ENCODE results near the gene RNF13. TPM values are rescaled to one million over a fixed set of nuclear protein-coding genes. Genes with fewer than 3 reads are reported as not detected.
"Not testable (repeated sequence)": the region's sequence is repeated elsewhere in the genome, so short reads cannot be mapped to it uniquely, and the experiment has no call there.

Gene RNF13
- total and polyA plus RNA-seq, 4 experiments from 2014 or later: 63.3 to 136 (median 98.7) TPM

DNA sequence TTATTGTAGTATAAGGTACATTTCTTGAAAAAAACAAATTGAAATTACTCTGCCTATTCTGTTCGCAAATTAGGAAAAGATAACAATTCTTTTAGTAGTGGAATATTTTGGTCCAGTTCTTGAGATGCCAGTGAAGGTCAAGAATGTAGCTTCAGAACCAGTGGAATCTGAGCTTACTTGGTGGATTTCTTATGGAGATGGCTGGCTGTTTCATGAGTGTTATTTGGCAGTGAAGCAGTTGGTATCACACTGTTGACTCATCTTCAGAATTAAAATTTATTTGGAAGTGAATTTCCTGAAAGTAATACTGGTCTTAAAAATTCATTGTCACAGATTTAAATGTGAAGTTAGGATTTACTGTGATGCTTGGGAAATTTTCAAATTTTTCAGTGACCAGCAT, 19.1 kb downstream of the RNF13 start:
- intact Hi-C loops (cut with micrococcal nuclease): no loop called here
- peaks cover 26 to 43% of the 10 kb centered on the region in 2 donors for H3K36me3 Mint-ChIP-seq

DNA sequence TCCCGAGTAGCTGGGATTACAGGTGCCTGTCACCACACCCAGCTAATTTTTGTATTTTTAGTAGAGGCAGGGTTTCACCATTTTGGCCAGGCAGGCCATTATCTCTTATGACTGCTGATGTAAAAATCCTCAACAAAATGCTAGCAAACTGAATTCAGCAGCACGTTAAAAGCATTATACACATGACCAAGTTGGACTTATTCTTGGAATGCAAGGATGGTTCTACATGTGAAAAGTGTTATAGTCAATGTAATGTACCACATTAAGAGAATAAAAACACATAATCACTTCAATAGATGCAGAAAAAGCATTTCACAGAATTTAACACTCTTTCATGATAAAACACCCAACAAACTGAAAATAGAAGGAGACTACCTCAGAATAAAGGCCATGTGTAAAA, 20.2 kb downstream of the RNF13 start:
- Mint-ChIP-seq H3K27me3 (no peaks in the 10 kb centered on the region), H3K36me3 (peaks cover 38 to 54% of the 10 kb centered on the region in 2 donors), H3K9me3 (peaks cover 0 to 76% (median 62%) of the 10 kb centered on the region in 8 donors), H3K4me3 (no peak overlapping the region), H3K27ac (no peak overlapping the region), H3K4me1 (peaks cover 0 to 25% (median 10%) of the 10 kb centered on the region in 4 donors)
- no peaks in the 10 kb centered on the region for H3K27me3 ChIP-seq (ENCODE audit: insufficient read depth, low read length)
- ChIA-PET POLR2A (ENCODE audit: partially characterized antibody) (no interaction called here), CTCF (ENCODE audit: partially characterized antibody) (no interaction called here)
- DNase-seq: no peak
- peaks cover 0 to 28% of the 10 kb centered on the region in 2 donors for H3K9me3 ChIP-seq (ENCODE audit: control insufficient read depth in 1 of 2, low read length in 2 of 2)
- no peak overlapping the region for H3K27ac ChIP-seq (ENCODE audit: low read depth, low read length)
- H3K36me3 ChIP-seq (ENCODE audit: insufficient read depth, low read length): no peaks in the 10 kb centered on the region
- H3K4me1 ChIP-seq (ENCODE audit: insufficient read depth, low read length): no peaks in the 10 kb centered on the region
- intact Hi-C loops (cut with micrococcal nuclease): no loop called here
- H3K4me3 ChIP-seq (ENCODE audit: low read length in 2 of 2): no peak overlapping the region

More for the DNA sequence above, 19.1 kb downstream of the RNF13 start:
- Histone ChIP-seq H3K4me3 (ENCODE audit: low read length in 2 of 2) (no peak overlapping the region), H3K36me3 (ENCODE audit: insufficient read depth, low read length) (no peaks in the 10 kb centered on the region), H3K27ac (ENCODE audit: low read depth, low read length) (no peak overlapping the region), H3K9me3 (ENCODE audit: control insufficient read depth in 1 of 2, low read length in 2 of 2) (peaks cover 0 to 24% of the 10 kb centered on the region in 2 donors), H3K4me1 (ENCODE audit: insufficient read depth, low read length) (no peaks in the 10 kb centered on the region), H3K27me3 (ENCODE audit: insufficient read depth, low read length) (no peaks in the 10 kb centered on the region)
- POLR2A ChIA-PET (ENCODE audit: partially characterized antibody): no interaction called here
- H3K27me3 Mint-ChIP-seq: no peaks in the 10 kb centered on the region
- peaks cover 0 to 64% (median 51%) of the 10 kb centered on the region in 8 donors for H3K9me3 Mint-ChIP-seq
- H3K4me1 Mint-ChIP-seq: peaks cover 0 to 21% (median 10%) of the 10 kb centered on the region in 4 donors
- CTCF ChIA-PET (ENCODE audit: partially characterized antibody): no interaction called here
- no peak overlapping the region for H3K4me3 Mint-ChIP-seq
- H3K27ac Mint-ChIP-seq: no peak overlapping the region
- no peak for DNase-seq

DNA sequence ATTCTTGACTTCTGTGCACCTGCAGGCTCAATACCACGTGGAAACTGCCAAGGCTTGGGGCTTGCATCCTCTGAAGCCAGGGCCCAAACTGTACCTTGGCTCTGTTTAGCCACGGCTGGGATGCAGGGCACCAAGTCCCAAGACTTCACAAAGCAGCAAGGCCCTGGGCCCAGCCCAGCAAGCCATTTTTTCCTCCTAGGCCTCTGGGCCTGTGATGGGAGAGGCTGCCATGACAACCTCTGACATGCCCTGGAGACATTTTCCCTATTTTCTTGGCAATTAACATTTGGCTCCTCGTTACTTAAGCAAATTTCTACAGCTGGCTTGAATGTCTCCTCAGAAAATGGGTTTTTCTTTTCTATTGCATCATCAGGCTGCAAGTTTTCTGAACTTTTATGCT, 25.5 kb downstream of the RNF13 start:
- intact Hi-C loops (cut with micrococcal nuclease); H3K27ac ChIP-seq (ENCODE audit: low read depth, low read length); H3K4me3 Mint-ChIP-seq; H3K27me3 ChIP-seq (ENCODE audit: insufficient read depth, low read length); H3K9me3 ChIP-seq (ENCODE audit: control insufficient read depth in 1 of 2, low read length in 2 of 2); CTCF ChIA-PET (ENCODE audit: partially characterized antibody); DNase-seq; H3K4me3 ChIP-seq (ENCODE audit: low read length in 2 of 2); POLR2A ChIA-PET (ENCODE audit: partially characterized antibody); H3K27me3 Mint-ChIP-seq; H3K36me3 ChIP-seq (ENCODE audit: insufficient read depth, low read length); H3K4me1 ChIP-seq (ENCODE audit: insufficient read depth, low read length); H3K27ac Mint-ChIP-seq: not testable (repeated sequence)
- peaks cover 31 to 42% (median 38%) of the 10 kb centered on the region in 4 donors for H3K4me1 Mint-ChIP-seq
- H3K9me3 Mint-ChIP-seq: peaks cover 0 to 46% (median 37%) of the 10 kb centered on the region in 8 donors
- H3K36me3 Mint-ChIP-seq: peaks cover 24 to 38% of the 10 kb centered on the region in 2 donors

DNA sequence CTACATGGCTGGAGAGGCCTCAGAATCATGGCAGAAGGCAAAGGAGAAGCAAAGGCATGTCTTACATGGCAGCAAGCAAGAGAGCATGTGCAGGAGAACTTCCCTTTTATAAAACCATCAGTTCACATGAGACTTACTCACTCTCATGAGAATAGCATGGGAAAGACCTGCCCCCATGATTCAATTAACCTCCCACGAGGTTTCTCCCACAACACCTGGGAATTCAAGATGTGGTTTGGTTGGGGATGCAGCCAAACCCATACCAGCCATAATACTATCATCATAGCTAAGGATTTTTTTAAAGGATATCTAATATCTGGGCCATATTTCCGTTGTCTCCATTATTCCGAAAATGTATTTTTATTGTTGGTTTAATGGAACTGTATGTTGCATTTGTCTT, 26.5 kb downstream of the RNF13 start:
- DNase-seq; POLR2A ChIA-PET (ENCODE audit: partially characterized antibody); H3K27ac Mint-ChIP-seq; H3K27me3 Mint-ChIP-seq; H3K9me3 ChIP-seq (ENCODE audit: control insufficient read depth in 1 of 2, low read length in 2 of 2); H3K27ac ChIP-seq (ENCODE audit: low read depth, low read length); H3K27me3 ChIP-seq (ENCODE audit: insufficient read depth, low read length); H3K36me3 ChIP-seq (ENCODE audit: insufficient read depth, low read length); H3K4me1 ChIP-seq (ENCODE audit: insufficient read depth, low read length); intact Hi-C loops (cut with micrococcal nuclease); CTCF ChIA-PET (ENCODE audit: partially characterized antibody); H3K4me3 ChIP-seq (ENCODE audit: low read length in 2 of 2): not testable (repeated sequence)
- peak overlapping the region in 3 of 8 donors; percentile 17 to 44 (median 24) for H3K4me3 Mint-ChIP-seq
- peaks cover 0 to 38% (median 32%) of the 10 kb centered on the region in 8 donors for H3K9me3 Mint-ChIP-seq
- H3K36me3 Mint-ChIP-seq: peaks cover 24 to 36% of the 10 kb centered on the region in 2 donors
- peaks cover 38 to 48% (median 45%) of the 10 kb centered on the region in 4 donors for H3K4me1 Mint-ChIP-seq

DNA sequence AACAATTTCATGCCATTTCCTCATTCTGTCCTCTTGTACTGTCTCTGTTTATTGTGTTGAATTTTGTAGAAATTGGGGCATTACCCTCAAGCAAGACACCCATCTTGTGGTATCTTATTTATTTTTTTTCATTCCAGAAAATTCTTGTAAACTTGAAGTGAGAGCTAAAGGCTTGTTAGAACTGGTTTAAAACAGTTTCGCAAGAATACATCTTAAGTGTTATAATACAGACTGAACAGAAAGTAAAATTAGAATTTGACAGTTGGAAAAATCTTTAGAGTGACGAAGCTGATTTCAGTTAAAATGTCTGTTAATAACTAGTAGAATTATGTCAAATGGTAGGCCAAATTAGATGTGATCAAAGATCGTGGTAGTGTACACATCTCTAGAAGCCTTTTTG, 26.9 kb downstream of the RNF13 start:
- Mint-ChIP-seq H3K27me3 (no peaks in the 10 kb centered on the region), H3K4me1 (peaks cover 41 to 52% (median 45%) of the 10 kb centered on the region in 4 donors), H3K36me3 (peaks cover 21 to 32% of the 10 kb centered on the region in 2 donors), H3K27ac (no peak overlapping the region), H3K9me3 (peaks cover 0 to 34% (median 27%) of the 10 kb centered on the region in 8 donors), H3K4me3 (peak overlapping the region in 3 of 8 donors; percentile 17 to 54 (median 24))
- no peak overlapping the region for H3K4me3 ChIP-seq (ENCODE audit: low read length in 2 of 2)
- peaks cover 7% of the 10 kb centered on the region for H3K4me1 ChIP-seq (ENCODE audit: insufficient read depth, low read length)
- H3K9me3 ChIP-seq (ENCODE audit: control insufficient read depth in 1 of 2, low read length in 2 of 2): peaks cover 0 to 4% of the 10 kb centered on the region in 2 donors
- no peaks in the 10 kb centered on the region for H3K36me3 ChIP-seq (ENCODE audit: insufficient read depth, low read length)
- CTCF ChIA-PET (ENCODE audit: partially characterized antibody): interaction anchor here (0.6 kb wide), 1 partner anchor 897 kb away, joined by 4 read pairs; no protein-coding TSS in a partner anchor
- H3K27me3 ChIP-seq (ENCODE audit: insufficient read depth, low read length): no peaks in the 10 kb centered on the region
- DNase-seq: no peak
- intact Hi-C loops (cut with micrococcal nuclease): no loop called here
- POLR2A ChIA-PET (ENCODE audit: partially characterized antibody): no interaction called here
- H3K27ac ChIP-seq (ENCODE audit: low read depth, low read length): no peak overlapping the region

DNA sequence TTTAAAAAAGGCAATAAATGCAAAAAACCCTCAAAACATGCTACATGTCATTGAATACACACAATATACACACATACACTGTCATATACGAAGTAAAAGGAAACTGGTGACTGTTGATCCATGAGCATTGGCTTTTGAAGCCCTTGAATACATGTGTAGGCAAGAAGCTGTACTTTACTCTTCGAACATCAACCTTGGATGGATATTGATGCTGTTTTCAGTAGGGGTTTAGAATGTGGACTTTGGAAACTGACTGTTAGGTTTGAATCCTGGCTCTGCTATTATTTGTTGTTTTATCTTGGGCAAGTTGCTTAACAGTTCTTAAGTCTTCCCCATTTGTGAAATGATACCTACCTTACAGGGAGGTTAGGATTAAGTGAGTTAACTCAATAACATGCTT, 30.5 kb downstream of the RNF13 start:
- H3K9me3 Mint-ChIP-seq: peaks cover 0 to 6% (median 1%) of the 10 kb centered on the region in 8 donors
- intact Hi-C loops (cut with micrococcal nuclease): no loop called here
- Histone ChIP-seq H3K27me3 (ENCODE audit: insufficient read depth, low read length) (no peaks in the 10 kb centered on the region), H3K27ac (ENCODE audit: low read depth, low read length) (no peak overlapping the region), H3K9me3 (ENCODE audit: control insufficient read depth in 1 of 2, low read length in 2 of 2) (no peaks in the 10 kb centered on the region), H3K4me3 (ENCODE audit: low read length in 2 of 2) (no peak overlapping the region), H3K36me3 (ENCODE audit: insufficient read depth, low read length) (peaks cover 9% of the 10 kb centered on the region), H3K4me1 (ENCODE audit: insufficient read depth, low read length) (peaks cover 7% of the 10 kb centered on the region)
- POLR2A ChIA-PET (ENCODE audit: partially characterized antibody): no interaction called here
- peaks cover 43 to 71% (median 53%) of the 10 kb centered on the region in 4 donors for H3K4me1 Mint-ChIP-seq
- no peak for DNase-seq
- H3K27me3 Mint-ChIP-seq: no peaks in the 10 kb centered on the region
- H3K4me3 Mint-ChIP-seq: no peak overlapping the region
- CTCF ChIA-PET (ENCODE audit: partially characterized antibody): no interaction called here
- peak overlapping the region in 2 of 7 donors; percentile 24 to 25 for H3K27ac Mint-ChIP-seq
- H3K36me3 Mint-ChIP-seq: peaks cover 27 to 34% of the 10 kb centered on the region in 2 donors

DNA sequence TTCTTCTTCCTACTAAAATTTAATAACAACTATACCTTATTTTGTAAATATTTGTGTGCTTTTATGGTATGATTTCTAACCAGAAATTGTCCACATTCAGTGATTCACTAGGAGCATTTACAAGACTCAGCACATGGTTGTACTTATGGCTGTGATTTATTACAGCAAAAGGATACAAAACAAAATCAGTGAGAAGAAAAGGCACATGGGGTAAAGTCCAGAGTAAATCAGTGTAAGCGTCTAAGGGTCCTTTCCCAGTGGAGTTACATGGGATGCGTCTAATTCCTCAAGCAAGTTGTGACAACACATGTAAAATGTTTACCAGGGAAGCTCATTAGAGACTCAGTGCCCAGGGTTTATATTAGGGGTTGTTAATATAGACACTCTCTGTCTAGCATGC, 31.1 kb downstream of the RNF13 start:
- Mint-ChIP-seq H3K4me1 (peaks cover 44 to 74% (median 55%) of the 10 kb centered on the region in 4 donors), H3K4me3 (no peak overlapping the region), H3K27me3 (no peaks in the 10 kb centered on the region), H3K9me3 (peaks cover 0 to 6% (median under 1%) of the 10 kb centered on the region in 8 donors), H3K36me3 (peaks cover 30 to 38% of the 10 kb centered on the region in 2 donors), H3K27ac (no peak overlapping the region)
- peaks cover 7% of the 10 kb centered on the region for H3K4me1 ChIP-seq (ENCODE audit: insufficient read depth, low read length)
- CTCF ChIA-PET (ENCODE audit: partially characterized antibody): no interaction called here
- no peaks in the 10 kb centered on the region for H3K9me3 ChIP-seq (ENCODE audit: control insufficient read depth in 1 of 2, low read length in 2 of 2)
- no peak overlapping the region for H3K27ac ChIP-seq (ENCODE audit: low read depth, low read length)
- H3K4me3 ChIP-seq (ENCODE audit: low read length in 2 of 2): no peak overlapping the region
- DNase-seq: no peak
- H3K36me3 ChIP-seq (ENCODE audit: insufficient read depth, low read length): peaks cover 9% of the 10 kb centered on the region
- intact Hi-C loops (cut with micrococcal nuclease): no loop called here
- H3K27me3 ChIP-seq (ENCODE audit: insufficient read depth, low read length): no peaks in the 10 kb centered on the region
- POLR2A ChIA-PET (ENCODE audit: partially characterized antibody): no interaction called here

All from CD4-positive, alpha-beta memory T cell (primary cell).